T-helper 2 cell treated with Interferon-gamma antibody and Interleukin-4, amounts not matched to agents 5 μg/mL and 100 μg/mL, for 36 hours (primary cell): ENCODE measurements around the gene FGD1.

Experiments used
- DNase-seq: peaks from one replicate; pipeline ENCODE4 v3.0.0; 2021; ENCODE audit warnings: low spot score
- H3K27ac Mint-ChIP-seq: one replicate; pipeline ENCODE4 v1.8.0; 2021; ENCODE audit warnings: mild to moderate bottlenecking, mixed read lengths
- H3K27me3 Mint-ChIP-seq: one replicate; pipeline ENCODE4 v1.8.0; 2021; ENCODE audit warnings: low read depth, mixed read lengths
- H3K36me3 Mint-ChIP-seq: one replicate; pipeline ENCODE4 v1.8.0; 2021; ENCODE audit warnings: low read depth, mixed read lengths
- H3K4me1 Mint-ChIP-seq: one replicate; pipeline ENCODE4 v1.8.0; 2021; ENCODE audit warnings: low read depth, mixed read lengths
- H3K4me3 Mint-ChIP-seq: one replicate; pipeline ENCODE4 v1.8.0; 2022; ENCODE audit warnings: mild to moderate bottlenecking, moderate library complexity, mixed read lengths
- H3K9me3 Mint-ChIP-seq: one replicate; pipeline ENCODE4 v1.8.0; 2021; ENCODE audit warnings: mixed read lengths

Gene FGD1

GRCh38 chrX:54439960-54440871 is 55.8 kb downstream of the FGD1 start, which contains the start of gene TSR2:
TSS of gene TSR2 (plus strand) at chrX:54440404. CDS start at chrX:54440422, 18 bp downstream.
- H3K36me3 Mint-ChIP-seq, result peaks cover 20% of the 10 kb centered on the region
- no peaks in the 10 kb centered on the region for H3K27me3 Mint-ChIP-seq
- peak within 1 kb of the TSS; percentile 96 for H3K4me3 Mint-ChIP-seq
- peak within 1 kb of the TSS; percentile 87 for H3K27ac Mint-ChIP-seq
- peak; percentile 78 for DNase-seq
- H3K4me1 Mint-ChIP-seq, result peaks cover 15% of the 10 kb centered on the region
- H3K9me3 Mint-ChIP-seq, result no peaks in the 10 kb centered on the region

- H3K4me1 Mint-ChIP-seq, result peaks cover 4% of the 10 kb centered on the region
- H3K4me3 Mint-ChIP-seq, result no peak overlapping the region
- H3K27me3 Mint-ChIP-seq, result no peaks in the 10 kb centered on the region
- no peak overlapping the region for H3K27ac Mint-ChIP-seq
- peaks cover 1% of the 10 kb centered on the region for H3K36me3 Mint-ChIP-seq
- H3K9me3 Mint-ChIP-seq, result no peaks in the 10 kb centered on the region
- no peak for DNase-seq
Measured at GRCh38 chrX:54435121-54435520, 60.9 kb downstream of the FGD1 start.

- Mint-ChIP-seq H3K4me1 (no peaks in the 10 kb centered on the region), H3K27ac (no peak overlapping the region), H3K36me3 (no peaks in the 10 kb centered on the region), H3K27me3 (peaks cover 6% of the 10 kb centered on the region), H3K9me3 (no peaks in the 10 kb centered on the region), H3K4me3 (no peak overlapping the region)
- DNase-seq, result no peak
Measured at GRCh38 chrX:54430519-54430918, 65.5 kb downstream of the FGD1 start.

GRCh38 chrX:54427837-54428424 is 68.1 kb downstream of the FGD1 start:
- Mint-ChIP-seq H3K36me3 (no peaks in the 10 kb centered on the region), H3K27me3 (peaks cover 6% of the 10 kb centered on the region), H3K27ac (no peak overlapping the region), H3K4me3 (no peak overlapping the region), H3K4me1 (no peaks in the 10 kb centered on the region), H3K9me3 (no peaks in the 10 kb centered on the region)
- DNase-seq, result no peak

- Mint-ChIP-seq H3K27me3 (peaks cover 20% of the 10 kb centered on the region), H3K36me3 (no peaks in the 10 kb centered on the region), H3K4me1 (no peaks in the 10 kb centered on the region), H3K27ac (no peak overlapping the region), H3K4me3 (no peak overlapping the region), H3K9me3 (no peaks in the 10 kb centered on the region)
- DNase-seq, result no peak
Measured at GRCh38 chrX:54423161-54423888, 72.7 kb downstream of the FGD1 start.

GRCh38 chrX:54422168-54422567 is 73.9 kb downstream of the FGD1 start:
- no peaks in the 10 kb centered on the region for H3K9me3 Mint-ChIP-seq
- H3K4me1 Mint-ChIP-seq, result no peaks in the 10 kb centered on the region
- no peak overlapping the region for H3K4me3 Mint-ChIP-seq
- no peaks in the 10 kb centered on the region for H3K36me3 Mint-ChIP-seq
- H3K27ac Mint-ChIP-seq, result no peak overlapping the region
- H3K27me3 Mint-ChIP-seq, result peaks cover 26% of the 10 kb centered on the region
- no peak for DNase-seq

GRCh38 chrX:54419559-54420302 is 76.3 kb downstream of the FGD1 start:
- H3K9me3 Mint-ChIP-seq, result no peaks in the 10 kb centered on the region
- no peaks in the 10 kb centered on the region for H3K36me3 Mint-ChIP-seq
- no peak overlapping the region for H3K27ac Mint-ChIP-seq
- H3K4me1 Mint-ChIP-seq, result peaks cover 6% of the 10 kb centered on the region
- no peak for DNase-seq
- no peak overlapping the region for H3K4me3 Mint-ChIP-seq
- peaks cover 38% of the 10 kb centered on the region for H3K27me3 Mint-ChIP-seq

GRCh38 chrX:54416965-54417364 is 79.1 kb downstream of the FGD1 start:
- H3K27ac Mint-ChIP-seq, result no peak overlapping the region
- H3K27me3 Mint-ChIP-seq, result peaks cover 48% of the 10 kb centered on the region
- H3K4me3 Mint-ChIP-seq, result no peak overlapping the region
- no peak for DNase-seq
- peaks cover 9% of the 10 kb centered on the region for H3K4me1 Mint-ChIP-seq
- H3K9me3 Mint-ChIP-seq, result no peaks in the 10 kb centered on the region
- H3K36me3 Mint-ChIP-seq, result no peaks in the 10 kb centered on the region

- H3K4me3 Mint-ChIP-seq, result peak overlapping the region; percentile 12
- DNase-seq, result no peak
- no peak overlapping the region for H3K27ac Mint-ChIP-seq
- peaks cover 50% of the 10 kb centered on the region for H3K27me3 Mint-ChIP-seq
- peaks cover 9% of the 10 kb centered on the region for H3K4me1 Mint-ChIP-seq
- H3K36me3 Mint-ChIP-seq, result no peaks in the 10 kb centered on the region
- H3K9me3 Mint-ChIP-seq, result no peaks in the 10 kb centered on the region
Measured at GRCh38 chrX:54415534-54416350, 80.3 kb downstream of the FGD1 start.

- Mint-ChIP-seq H3K27ac (no peak overlapping the region), H3K27me3 (peaks cover 34% of the 10 kb centered on the region), H3K4me3 (no peak overlapping the region), H3K9me3 (no peaks in the 10 kb centered on the region), H3K4me1 (peaks cover 15% of the 10 kb centered on the region), H3K36me3 (no peaks in the 10 kb centered on the region)
- no peak for DNase-seq
Measured at GRCh38 chrX:54413753-54414152, 82.3 kb downstream of the FGD1 start.

- H3K36me3 Mint-ChIP-seq, result no peaks in the 10 kb centered on the region
- no peak overlapping the region for H3K4me3 Mint-ChIP-seq
- no peak overlapping the region for H3K27ac Mint-ChIP-seq
- H3K27me3 Mint-ChIP-seq, result peaks cover 28% of the 10 kb centered on the region
- DNase-seq, result no peak
- H3K9me3 Mint-ChIP-seq, result no peaks in the 10 kb centered on the region
- peaks cover 15% of the 10 kb centered on the region for H3K4me1 Mint-ChIP-seq
Measured at GRCh38 chrX:54411732-54412131, 84.3 kb downstream of the FGD1 start.

- DNase-seq, result no peak
- peaks cover 6% of the 10 kb centered on the region for H3K4me1 Mint-ChIP-seq
- peaks cover 28% of the 10 kb centered on the region for H3K27me3 Mint-ChIP-seq
- no peak overlapping the region for H3K4me3 Mint-ChIP-seq
- H3K27ac Mint-ChIP-seq, result no peak overlapping the region
- H3K9me3 Mint-ChIP-seq, result no peaks in the 10 kb centered on the region
- no peaks in the 10 kb centered on the region for H3K36me3 Mint-ChIP-seq
Measured at GRCh38 chrX:54407266-54407665, 88.8 kb downstream of the FGD1 start.

- Mint-ChIP-seq H3K4me3 (no peak overlapping the region), H3K36me3 (no peaks in the 10 kb centered on the region), H3K9me3 (no peaks in the 10 kb centered on the region), H3K27ac (no peak overlapping the region), H3K4me1 (no peaks in the 10 kb centered on the region), H3K27me3 (peaks cover under 1% of the 10 kb centered on the region)
- DNase-seq, result no peak
Measured at GRCh38 chrX:54397113-54397512, 98.9 kb downstream of the FGD1 start.
